Aorta (tissue), 5 donors: ENCODE results near the gene ARMC5. TPM values are rescaled to one million over a fixed set of nuclear protein-coding genes. Genes with fewer than 3 reads are reported as not detected.
"Not testable (repeated sequence)": the region's sequence is repeated elsewhere in the genome, so short reads cannot be mapped to it uniquely, and the experiment has no call there.

ENCODE experiments used
- ATAC-seq: fragments of 200-7000 bp; cut with Tn5 transposase; one replicate; pipeline ENCODE4 v1.9.1; 2022; ENCODE audit warnings: moderate library complexity; ENCODE audit not compliant: low FRiP score
- DNase-seq, 2 donors: peaks; one replicate each; pipeline ENCODE4 v3.0.0-alpha.2; 2020
- H3K27ac ChIP-seq, 2 donors: one replicate each; pipeline ENCODE4 v1.5.1; 2013; ENCODE audit warnings: low read length in 2 of 2, mild to moderate bottlenecking in 2 of 2, moderate library complexity in 2 of 2, control low read depth in 1 of 2, inconsistent platforms in 1 of 2, low read depth in 1 of 2
- H3K27me3 ChIP-seq, 2 donors: one replicate each; pipeline ENCODE4 v1.6.1; 2013; ENCODE audit warnings: control low read depth in 1 of 2, low read length in 1 of 2, mild to moderate bottlenecking in 1 of 2, moderate library complexity in 1 of 2; ENCODE audit not compliant: insufficient read depth in 2 of 2, control insufficient read depth in 1 of 2
- H3K36me3 ChIP-seq, 2 donors: one replicate each; pipeline ENCODE4 v1.6.1; 2013; ENCODE audit warnings: control low read depth in 1 of 2, low read length in 1 of 2, mild to moderate bottlenecking in 1 of 2; ENCODE audit not compliant: insufficient read depth in 2 of 2, control insufficient read depth in 1 of 2
- H3K4me1 ChIP-seq, 2 donors: one replicate each; pipeline ENCODE4 v1.6.1; 2013; ENCODE audit warnings: low read length in 2 of 2, control low read depth in 1 of 2, mild to moderate bottlenecking in 1 of 2, moderate library complexity in 1 of 2; ENCODE audit not compliant: insufficient read depth in 2 of 2, control insufficient read depth in 1 of 2
- H3K4me3 ChIP-seq, 2 donors: one replicate each; pipeline ENCODE4 v1.5.1; 2013; ENCODE audit warnings: low read length in 2 of 2, control low read depth in 1 of 2, mild to moderate bottlenecking in 1 of 2
- H3K9me3 ChIP-seq: one replicate; pipeline ENCODE4 v1.6.1; 2013; ENCODE audit warnings: mild to moderate bottlenecking, low read length; ENCODE audit not compliant: control insufficient read depth
- WGBS, 2 donors: extraction: QIAGEN DNeasy Blood & Tissue Kit; methylation state at CpG; one replicate each; pipeline ENCODE4 v1.1.7; 2013; 5-methylcytosine and 5-hydroxymethylcytosine counted together
- intact Hi-C, 2 donors: fragments of 100-400 bp; cut with DNase I; formaldehyde crosslinking; loops; one replicate each; pipeline versions ENCODE4 v1.14.2 to v1.15.0; 2022
- polyA plus RNA-seq, 2 donors: library from polyadenylated mRNA; stranded (reverse); fragments of 200-250 nt; gene quantifications; one replicate each; pipeline ENCODE4 v1.2.3, GENCODE V29; 2013
- total RNA-seq, 2 donors: library from RNA; stranded (reverse); fragmentation: NEBNext Ultra II Directional; extraction: Animal tissue kit (Norgen Biotek cat#: 25700); gene quantifications; one replicate each; pipeline ENCODE4 v1.2.1, GENCODE V29; 2021
- donor health status: healthy with polysubstance abuse.
- donor health status: Bipolar disorder and iron deficiency.
- donor health status: DM: no; HTN: no; CAD: no.
- donor health status: DM: no; HTN: no; CAD: no.
- donor health status: DM: yes; HTN: yes; CAD: no.

Gene ARMC5
- total and polyA plus RNA-seq, 4 donors = 2.1 to 14.1 (median 8.8) TPM

DNA sequence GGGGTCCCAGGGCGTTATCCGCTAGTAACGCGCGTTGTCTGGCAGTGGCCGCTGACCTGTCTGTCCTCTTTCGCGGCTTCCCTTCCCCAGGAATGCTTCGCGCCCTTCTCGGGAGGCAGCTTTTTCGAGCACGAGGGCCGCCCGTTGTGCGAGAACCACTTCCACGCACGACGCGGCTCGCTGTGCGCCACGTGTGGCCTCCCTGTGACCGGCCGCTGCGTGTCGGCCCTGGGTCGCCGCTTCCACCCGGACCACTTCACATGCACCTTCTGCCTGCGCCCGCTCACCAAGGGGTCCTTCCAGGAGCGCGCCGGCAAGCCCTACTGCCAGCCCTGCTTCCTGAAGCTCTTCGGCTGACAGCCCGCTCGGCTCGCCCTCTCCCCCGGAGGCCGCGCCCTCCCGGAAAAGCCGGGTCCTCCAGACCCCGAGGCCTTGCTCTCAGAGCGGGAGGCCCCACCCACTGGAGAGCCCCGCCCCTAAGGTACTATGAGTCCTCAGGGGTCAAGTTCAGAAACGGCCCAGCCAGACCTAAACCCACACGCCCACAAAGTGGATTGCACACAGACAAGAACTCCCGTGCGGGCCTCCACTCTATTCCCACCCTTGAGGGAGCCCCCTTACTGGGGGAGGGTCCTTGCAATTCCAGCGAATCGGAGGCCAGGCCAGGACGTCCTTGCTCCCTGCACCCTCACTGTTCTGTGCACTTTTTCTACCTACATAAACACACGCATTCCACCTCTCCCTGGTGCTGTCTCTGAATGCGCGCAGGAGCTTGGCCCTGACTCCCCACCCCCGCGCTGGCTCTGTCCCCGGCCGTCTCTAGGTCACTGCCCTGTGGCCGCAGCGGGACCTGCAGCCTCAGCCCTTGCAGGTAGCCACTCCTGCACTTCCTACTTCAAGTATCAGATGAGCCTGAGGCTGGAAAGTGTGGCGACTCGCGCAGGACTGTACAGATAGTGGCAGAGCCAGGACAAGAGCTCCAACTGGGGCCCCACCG is 18.2 kb downstream of the ARMC5 start:
- H3K9me3 ChIP-seq = no peaks in the 10 kb centered on the region
- ATAC-seq (peak; percentile 5), DNase-seq (no peak)
- 75 to 78% methylated on average over 67 of the region's 67 CpGs for WGBS, 2 donors
- intact Hi-C loops = no loop called here
- H3K36me3 ChIP-seq = peaks cover 0 to 11% of the 10 kb centered on the region in 2 donors
- no peak overlapping the region for H3K27ac ChIP-seq
- no peak overlapping the region for H3K4me3 ChIP-seq
- H3K27me3 ChIP-seq = no peaks in the 10 kb centered on the region
- H3K4me1 ChIP-seq = no peaks in the 10 kb centered on the region

DNA sequence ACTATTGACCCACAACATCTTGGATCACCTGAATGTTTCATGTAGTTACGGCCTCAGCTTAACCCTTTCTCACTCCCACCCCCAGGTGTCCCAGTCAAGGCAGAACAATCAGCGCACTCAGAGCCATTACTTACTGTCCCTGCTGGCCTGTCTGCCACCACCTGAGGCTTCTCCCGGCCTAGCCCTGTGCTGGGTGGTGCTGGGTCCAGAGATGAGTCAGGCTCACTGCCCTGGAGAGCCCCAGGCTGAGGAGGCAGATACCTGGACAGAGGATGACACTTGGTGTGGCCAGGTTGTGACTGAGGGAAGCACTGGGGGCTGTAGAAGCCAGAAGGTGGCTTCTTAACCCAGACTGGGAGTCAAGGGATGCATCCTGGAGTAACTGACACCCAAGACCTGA is 19.7 kb downstream of the ARMC5 start:
- H3K4me1 ChIP-seq = no peaks in the 10 kb centered on the region
- H3K27ac ChIP-seq = no peak overlapping the region
- H3K9me3 ChIP-seq = no peaks in the 10 kb centered on the region
- intact Hi-C loops = no loop called here
- peak in 1 of 2 donors; percentile 33 for DNase-seq
- no peak for ATAC-seq
- 70 to 73% methylated on average over 3 of the region's 3 CpGs for WGBS, 2 donors
- H3K27me3 ChIP-seq = no peaks in the 10 kb centered on the region
- no peak overlapping the region for H3K4me3 ChIP-seq
- H3K36me3 ChIP-seq = peaks cover 0 to 11% of the 10 kb centered on the region in 2 donors

DNA sequence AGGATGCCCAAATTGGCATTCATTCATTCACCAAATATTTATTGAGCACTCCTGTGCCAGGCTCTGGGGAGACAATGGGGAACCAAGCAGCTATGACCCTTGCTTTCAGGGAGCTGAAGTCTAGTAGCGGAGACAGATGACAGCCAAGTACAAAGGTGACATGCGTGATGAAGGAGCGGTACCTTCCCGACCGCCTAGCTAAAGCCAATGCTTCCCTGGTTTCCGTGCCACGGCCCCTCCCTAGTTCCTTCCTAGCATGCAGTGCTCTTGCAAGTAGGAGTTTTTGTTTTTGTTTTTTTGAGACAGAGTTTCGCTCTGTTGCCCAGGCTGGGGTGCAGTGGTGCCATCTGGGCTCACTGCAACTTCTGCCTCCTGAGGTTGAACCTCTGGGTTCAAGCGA is 20.4 kb downstream of the ARMC5 start:
- peaks cover 0 to 7% of the 10 kb centered on the region in 2 donors for H3K36me3 ChIP-seq
- H3K27me3 ChIP-seq = no peaks in the 10 kb centered on the region
- 84 to 85% methylated on average over 9 of the region's 9 CpGs for WGBS, 2 donors
- H3K9me3 ChIP-seq = no peaks in the 10 kb centered on the region
- DNase-seq (no peak), ATAC-seq (no peak)
- no peak overlapping the region for H3K27ac ChIP-seq
- no peak overlapping the region for H3K4me3 ChIP-seq
- intact Hi-C loops = no loop called here
- no peaks in the 10 kb centered on the region for H3K4me1 ChIP-seq

DNA sequence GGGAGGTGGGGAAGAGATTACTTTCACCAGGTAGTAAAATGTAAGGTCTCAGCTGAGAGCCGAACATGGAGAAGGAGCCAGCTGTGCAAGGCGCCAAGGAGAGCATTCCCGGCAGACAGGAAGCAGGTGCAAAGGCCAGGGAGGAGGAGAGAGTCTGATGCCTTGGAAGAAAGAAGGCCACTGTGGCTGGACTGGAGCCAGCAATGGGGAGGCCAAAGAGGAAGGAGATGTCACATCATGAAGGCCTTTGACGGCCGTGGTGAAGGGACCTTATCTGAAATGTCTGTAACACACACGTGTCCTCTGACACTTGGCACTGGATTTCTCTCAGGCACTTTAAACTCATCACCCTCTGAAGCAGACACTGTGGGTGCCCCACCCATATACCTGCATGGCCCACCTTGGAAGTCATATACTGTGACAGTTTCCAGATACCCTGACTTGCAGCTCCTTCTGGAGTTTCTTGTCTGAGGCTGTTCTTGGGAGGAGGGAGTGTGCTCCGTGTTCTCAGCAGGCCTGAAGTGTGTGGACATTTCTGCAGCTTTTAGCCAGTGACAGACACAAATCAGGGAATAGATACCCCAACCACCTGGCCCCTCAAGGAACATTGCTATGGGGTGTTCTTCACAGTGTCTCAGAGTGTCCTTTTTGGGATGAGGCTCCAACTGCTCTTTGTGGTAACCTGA is 21.7 kb downstream of the ARMC5 start:
- Histone ChIP-seq H3K27me3 (no peaks in the 10 kb centered on the region), H3K27ac (no peak overlapping the region), H3K4me1 (no peaks in the 10 kb centered on the region), H3K9me3 (no peaks in the 10 kb centered on the region), H3K4me3 (no peak overlapping the region), H3K36me3 (peaks cover 0 to 4% of the 10 kb centered on the region in 2 donors)
- intact Hi-C loops = no loop called here
- 17 to 19% methylated on average over 7 of the region's 7 CpGs for WGBS, 2 donors
- DNase-seq (peak in 1 of 2 donors; percentile 67), ATAC-seq (no peak)

DNA sequence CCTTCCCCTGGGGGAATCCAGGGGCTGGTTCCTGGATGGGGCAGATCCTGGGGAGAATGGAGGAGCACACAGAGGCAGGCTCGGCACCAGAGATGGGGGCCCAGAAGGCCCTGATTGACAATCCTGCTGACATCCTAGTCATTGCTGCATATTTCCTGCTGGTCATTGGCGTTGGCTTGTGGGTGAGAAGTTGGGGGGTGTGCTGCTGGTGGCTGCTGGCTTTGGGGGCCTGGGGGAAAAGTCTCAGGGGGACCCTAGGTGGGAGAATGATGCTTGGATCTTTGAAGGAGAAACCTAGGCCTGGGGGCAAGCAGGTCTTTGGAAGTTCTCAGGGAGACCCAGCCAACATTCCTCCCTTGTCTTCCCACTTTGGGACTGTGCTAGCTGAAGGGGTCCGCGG is 23.8 kb downstream of the ARMC5 start, which contains the start of gene SLC5A2:
Gene SLC5A2 (plus strand): TSS at position 43 of the 400 bp plus-strand sequence. CDS start 14 bp downstream, at position 57.
- DNase-seq = no peak
- intact Hi-C loops = no loop called here
- no peak for ATAC-seq

DNA sequence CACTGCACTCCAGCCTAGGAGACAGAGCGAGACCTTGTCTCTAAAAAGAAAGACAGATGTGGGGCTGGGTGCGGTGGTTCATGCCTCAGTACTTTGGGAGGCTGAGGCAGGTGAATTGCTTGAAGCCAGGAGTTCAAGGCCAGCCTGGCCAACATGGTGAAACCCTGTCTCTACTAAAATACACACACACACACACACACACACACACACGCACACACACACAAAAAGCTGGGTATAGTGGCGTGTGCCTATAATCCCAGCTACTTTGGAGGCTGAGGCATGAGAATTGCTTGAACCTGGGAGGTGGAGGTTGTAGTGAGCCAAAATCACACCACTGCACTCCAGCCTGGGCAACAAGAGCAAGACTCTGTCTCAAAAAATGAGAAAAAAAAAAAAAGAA is 24.7 kb downstream of the ARMC5 start:
- H3K27me3 ChIP-seq, H3K4me3 ChIP-seq, intact Hi-C loops, H3K36me3 ChIP-seq, ATAC-seq, H3K4me1 ChIP-seq, H3K27ac ChIP-seq, DNase-seq, H3K9me3 ChIP-seq: not testable (repeated sequence)
- 90 to 94% methylated on average over 4 of the region's 4 CpGs for WGBS, 2 donors

More for the DNA sequence above, 23.8 kb downstream of the ARMC5 start, which contains the start of gene SLC5A2:
- H3K4me1 ChIP-seq = no peaks in the 10 kb centered on the region
- no peak within 1 kb of the TSS for H3K4me3 ChIP-seq
- no peaks in the 10 kb centered on the region for H3K36me3 ChIP-seq
- no peaks in the 10 kb centered on the region for H3K27me3 ChIP-seq
- WGBS, 2 donors = 86% methylated on average over 4 of the region's 4 CpGs
- H3K27ac ChIP-seq = no peak within 1 kb of the TSS
- no peaks in the 10 kb centered on the region for H3K9me3 ChIP-seq

DNA sequence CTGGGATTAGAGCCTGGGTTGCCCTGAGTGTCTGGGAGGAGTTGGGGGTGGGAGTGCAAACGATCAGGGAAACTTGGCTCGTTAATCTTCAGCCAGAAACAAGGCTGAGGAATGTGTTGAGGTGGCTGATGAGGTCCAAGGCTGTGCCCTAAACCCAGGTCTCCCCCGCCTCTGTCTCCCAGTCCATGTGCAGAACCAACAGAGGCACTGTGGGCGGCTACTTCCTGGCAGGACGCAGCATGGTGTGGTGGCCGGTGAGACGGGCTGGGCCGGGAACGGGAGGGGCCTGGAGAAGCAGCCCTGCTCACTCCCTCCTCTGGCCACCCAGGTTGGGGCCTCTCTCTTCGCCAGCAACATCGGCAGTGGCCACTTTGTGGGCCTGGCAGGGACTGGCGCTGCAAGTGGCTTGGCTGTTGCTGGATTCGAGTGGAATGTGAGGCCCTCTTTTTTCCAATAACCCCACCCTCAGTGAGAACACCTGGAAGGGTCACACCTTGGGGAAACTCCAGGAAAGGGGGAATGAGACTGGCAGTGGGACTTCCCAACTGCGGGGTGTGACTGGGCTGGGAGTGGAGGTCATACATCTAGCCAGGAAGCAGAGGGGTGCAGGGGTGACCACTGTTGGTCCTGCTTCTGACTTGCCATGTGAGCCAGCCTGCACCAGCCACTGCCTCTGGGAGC is 25.3 kb downstream of the ARMC5 start:
- ATAC-seq = no peak
- no peaks in the 10 kb centered on the region for H3K36me3 ChIP-seq
- H3K4me3 ChIP-seq = no peak overlapping the region
- 36 to 44% methylated on average over 14 of the region's 14 CpGs for WGBS, 2 donors
- H3K4me1 ChIP-seq = no peaks in the 10 kb centered on the region
- no peaks in the 10 kb centered on the region for H3K9me3 ChIP-seq
- peak in 1 of 2 donors; percentile 37 for DNase-seq
- H3K27me3 ChIP-seq = no peaks in the 10 kb centered on the region
- intact Hi-C loops = no loop called here
- no peak overlapping the region for H3K27ac ChIP-seq

DNA sequence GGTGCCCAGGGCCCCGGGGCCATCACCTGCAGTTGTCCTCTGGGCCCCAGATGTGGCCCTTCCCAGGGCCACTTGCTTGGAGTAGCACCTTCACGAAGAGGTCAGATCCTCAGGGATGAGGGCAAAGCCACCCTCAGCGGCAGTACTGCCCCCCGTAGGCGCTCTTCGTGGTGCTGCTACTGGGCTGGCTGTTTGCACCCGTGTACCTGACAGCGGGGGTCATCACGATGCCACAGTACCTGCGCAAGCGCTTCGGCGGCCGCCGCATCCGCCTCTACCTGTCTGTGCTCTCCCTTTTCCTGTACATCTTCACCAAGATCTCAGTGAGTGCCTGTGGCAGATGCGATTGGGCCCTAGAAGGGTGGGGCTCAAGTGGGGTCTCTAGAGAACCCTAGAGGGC is 26.3 kb downstream of the ARMC5 start:
- no peak overlapping the region for H3K27ac ChIP-seq
- 92% methylated on average over 16 to 17 of the region's 17 CpGs for WGBS, 2 donors
- H3K4me3 ChIP-seq = no peak overlapping the region
- intact Hi-C loops = no loop called here
- no peaks in the 10 kb centered on the region for H3K36me3 ChIP-seq
- DNase-seq (peak in 1 of 2 donors; percentile 27), ATAC-seq (no peak)
- H3K9me3 ChIP-seq = no peaks in the 10 kb centered on the region
- H3K27me3 ChIP-seq = no peaks in the 10 kb centered on the region
- H3K4me1 ChIP-seq = no peaks in the 10 kb centered on the region
